Smooth muscle cell (in vitro differentiated cells): ENCODE results near the gene CIDEB. TPM values are rescaled to one million over a fixed set of nuclear protein-coding genes. Genes with fewer than 3 reads are reported as not detected.
"Not testable (repeated sequence)": the region's sequence is repeated elsewhere in the genome, so short reads cannot be mapped to it uniquely, and the experiment has no call there.

Source experiments
- DNase-seq: peaks from one replicate; lab custom pipeline; 2025; ENCODE audit not compliant: unreplicated experiment; lab: John Stamatoyannopoulos, UW
- H2AFZ ChIP-seq: fragments of 200-600 bp; sonication (generic); 2 replicates; pipeline ENCODE4 v1.6.0; 2016; ENCODE audit warnings: antibody characterized with exemption, low read depth, mild to moderate bottlenecking
- H3F3A ChIP-seq: fragments of 200-600 bp; sonication (generic); 2 replicates; pipeline ENCODE4 v1.6.0; 2017; ENCODE audit warnings: antibody characterized with exemption, low read depth
- H3K27ac ChIP-seq: fragments of 200-600 bp; sonication (generic); 2 replicates; pipeline ENCODE4 v1.5.1; 2016; ENCODE audit warnings: low read depth, mild to moderate bottlenecking
- H3K27me3 ChIP-seq: fragments of 200-600 bp; sonication (generic); 2 replicates; pipeline ENCODE4 v1.6.1; 2016; ENCODE audit warnings: low read depth, mild to moderate bottlenecking
- H3K36me3 ChIP-seq: fragments of 200-600 bp; sonication (generic); 2 replicates; pipeline ENCODE4 v1.5.1; 2016; ENCODE audit warnings: low read depth
- H3K4me1 ChIP-seq: fragments of 200-600 bp; sonication (generic); 2 replicates; pipeline ENCODE4 v1.5.1; 2016; ENCODE audit warnings: low read depth
- H3K4me2 ChIP-seq: fragments of 200-600 bp; sonication (generic); 2 replicates; pipeline ENCODE4 v1.6.0; 2016; ENCODE audit warnings: mild to moderate bottlenecking
- H3K4me3 ChIP-seq: fragments of 200-600 bp; sonication (generic); 2 replicates; pipeline ENCODE4 v1.5.1; 2016; ENCODE audit warnings: mild to moderate bottlenecking
- H3K79me2 ChIP-seq: fragments of 200-600 bp; sonication (generic); 2 replicates; pipeline ENCODE4 v1.6.0; 2016; ENCODE audit warnings: low read depth, mild to moderate bottlenecking
- H3K9ac ChIP-seq: fragments of 200-600 bp; sonication (generic); 2 replicates; pipeline ENCODE4 v1.6.0; 2016; ENCODE audit warnings: low read depth
- H3K9me3 ChIP-seq: fragments of 200-600 bp; sonication (generic); replicated peaks from 2 replicates; pipeline ENCODE4 v1.5.1; 2016; ENCODE audit warnings: low read depth
- H4K20me1 ChIP-seq: fragments of 200-600 bp; sonication (generic); 2 replicates; pipeline ENCODE4 v1.6.0; 2016; ENCODE audit warnings: low read depth
- CTCF ChIP-seq: fragments of 200-600 bp; sonication (generic); IDR thresholded peaks from 2 replicates; pipeline ENCODE4 v1.5.1; 2017; ENCODE audit warnings: borderline replicate concordance, mild to moderate bottlenecking, antibody characterized with exemption; ENCODE audit not compliant: insufficient read depth, poor library complexity, severe bottlenecking
- WGBS: methylation state at CpG from one replicate; pipeline ENCODE4 v1.1.7; 2016; ENCODE audit warnings: low lambda C conversion rate; 5-methylcytosine and 5-hydroxymethylcytosine counted together
- polyA plus RNA-seq: library from polyadenylated mRNA; unstranded; fragments of >200 nt; fragmentation: Nextera tagmentation; extraction: Ambion mirVana; gene quantifications from 2 replicates; pipeline ENCODE4 v1.2.1, GENCODE V29; 2016
- total RNA-seq: library from RNA; depleted of rRNA; stranded (reverse); fragments of >200 nt; gene quantifications from 2 replicates; pipeline ENCODE4 v1.2.3, GENCODE V29; 2014

The CIDEB gene
- not detected in 2 replicates for total RNA-seq
- polyA plus RNA-seq: 0.58 TPM in 1 of 2 replicates, not detected in the other

- DNase-seq: peak; percentile 14
- Histone ChIP-seq H3K9me3 (no peaks in the 10 kb centered on the region), H3K9ac (no peak within 1 kb of the TSS), H4K20me1 (no peaks in the 10 kb centered on the region), H3F3A (no peaks in the 10 kb centered on the region), H3K36me3 (no peaks in the 10 kb centered on the region), H3K27ac (no peak within 1 kb of the TSS), H3K79me2 (no peaks in the 10 kb centered on the region), H3K27me3 (no peaks in the 10 kb centered on the region), H2AFZ (no peak within 1 kb of the TSS), H3K4me3 (peak within 1 kb of the TSS; percentile 17), H3K4me1 (no peaks in the 10 kb centered on the region), H3K4me2 (no peak within 1 kb of the TSS)
- peak; percentile 87 for TF ChIP-seq CTCF
- WGBS: 69% methylated on average over 6 of the region's 6 CpGs
These were observed at the start of gene CIDEB for GRCh38 chr14:24307575-24308341. CIDEB (minus strand) TSS chr14:24307977; CDS start chr14:24307858, 119 bp downstream.

DNA sequence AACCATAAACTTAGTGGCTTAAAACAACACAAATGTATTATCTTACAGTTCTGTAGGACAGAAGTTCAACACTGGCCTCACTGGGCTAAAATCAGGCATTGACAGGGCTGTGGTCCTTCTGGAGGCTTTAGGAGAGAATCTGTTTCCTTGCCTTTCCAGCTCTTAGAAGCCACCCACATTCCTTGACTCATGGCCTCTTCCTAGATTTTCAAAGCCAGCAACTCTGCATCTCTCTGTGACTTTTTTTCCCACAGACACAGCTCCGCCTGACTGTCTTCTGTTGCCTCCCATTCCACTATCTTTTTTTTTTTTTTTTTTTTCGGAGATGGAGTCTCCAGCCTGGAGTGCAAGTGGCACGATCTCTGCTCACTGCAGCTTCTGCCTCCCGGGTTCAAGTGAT is 48.4 kb upstream of the CIDEB start:
- Histone ChIP-seq H3K79me2 (no peaks in the 10 kb centered on the region), H2AFZ (no peak overlapping the region), H3F3A (no peaks in the 10 kb centered on the region), H3K4me2 (no peak overlapping the region), H3K4me3 (no peak overlapping the region), H3K36me3 (no peaks in the 10 kb centered on the region), H3K27me3 (peaks cover 22% of the 10 kb centered on the region), H3K27ac (no peak overlapping the region), H4K20me1 (no peaks in the 10 kb centered on the region), H3K9ac (no peak overlapping the region), H3K9me3 (no peaks in the 10 kb centered on the region), H3K4me1 (no peaks in the 10 kb centered on the region)
- DNase-seq: no peak
- WGBS: 75% methylated on average over 4 of the region's 4 CpGs
- TF ChIP-seq CTCF: no peak

DNA sequence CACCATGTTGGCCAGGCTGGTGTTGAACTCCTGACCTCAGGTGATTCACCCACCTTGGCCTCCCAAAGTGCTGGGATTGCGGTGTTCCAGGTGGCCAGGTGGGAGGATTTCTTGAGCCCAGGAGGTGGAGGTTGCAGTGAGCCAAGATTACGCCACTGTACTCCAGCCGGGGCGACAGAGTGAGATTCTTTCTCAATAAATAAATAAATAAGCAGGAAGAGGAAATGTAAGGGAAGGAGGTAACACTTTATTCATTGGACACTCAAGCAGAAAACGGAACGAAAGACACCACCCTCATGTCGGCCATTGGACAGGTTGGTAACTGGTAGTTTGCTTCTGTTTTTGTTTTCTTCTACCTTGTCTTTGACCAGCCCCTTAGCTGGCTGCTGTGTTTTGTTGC is 47.2 kb upstream of the CIDEB start:
- no peak overlapping the region for H2AFZ ChIP-seq

GRCh38 chr14:24354482-24354825 is 46.7 kb upstream of the CIDEB start:
- not testable (repeated sequence) for DNase-seq, H3K79me2 ChIP-seq, H3K4me1 ChIP-seq, H3K4me3 ChIP-seq, H2AFZ ChIP-seq, H3K9ac ChIP-seq, H3K36me3 ChIP-seq, H3F3A ChIP-seq, H4K20me1 ChIP-seq, H3K4me2 ChIP-seq, H3K9me3 ChIP-seq
- WGBS: 72% methylated on average over 3 of the region's 3 CpGs
- peaks cover 39% of the 10 kb centered on the region for H3K27me3 ChIP-seq
- H3K27ac ChIP-seq: peak overlapping the region; percentile 33

More for the DNA sequence above, 47.2 kb upstream of the CIDEB start:
- Histone ChIP-seq H3K4me3 (no peak overlapping the region), H3K9me3 (no peaks in the 10 kb centered on the region), H4K20me1 (no peaks in the 10 kb centered on the region), H3K79me2 (no peaks in the 10 kb centered on the region), H3K4me2 (no peak overlapping the region), H3K27ac (no peak overlapping the region), H3K27me3 (peaks cover 34% of the 10 kb centered on the region), H3K9ac (no peak overlapping the region), H3K4me1 (no peaks in the 10 kb centered on the region), H3K36me3 (no peaks in the 10 kb centered on the region), H3F3A (no peaks in the 10 kb centered on the region)
- TF ChIP-seq CTCF: no peak
- DNase-seq: no peak
- 91% methylated on average over 7 of the region's 7 CpGs for WGBS
